ENCODE measurements around the gene SKI. TPM values are rescaled to one million over a fixed set of nuclear protein-coding genes. Genes with fewer than 3 reads are reported as not detected.

The SKI gene
- total RNA-seq, 1 donor from 2014 or later, result 55.7 TPM

DNA sequence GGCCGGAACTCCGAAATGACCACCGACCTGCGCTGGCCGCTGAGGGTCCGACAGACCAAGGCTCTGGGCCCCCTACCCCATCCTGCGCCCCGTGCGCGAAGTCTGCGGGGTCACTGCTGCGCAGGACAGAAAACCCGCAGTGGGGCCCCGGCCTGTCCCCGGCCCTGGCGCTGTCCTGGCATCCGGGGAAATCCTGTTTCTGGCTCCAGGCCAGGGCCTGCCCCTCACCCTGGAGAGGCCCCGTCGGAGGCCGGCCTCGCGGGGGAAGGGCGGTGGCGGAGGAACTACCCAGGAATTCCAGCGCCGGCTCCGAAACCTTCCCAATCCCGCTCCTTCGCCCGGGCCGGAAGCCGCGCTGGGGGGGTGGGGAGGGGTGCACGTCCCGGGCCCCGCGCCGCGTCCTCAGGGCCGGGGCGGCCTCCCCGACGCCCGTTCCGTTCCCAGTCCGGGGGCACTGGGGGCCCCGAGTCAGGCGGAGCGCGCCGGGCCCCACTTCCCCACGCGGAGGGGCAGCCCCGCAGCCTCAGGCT is 86.2 kb downstream of the SKI start:
- Mint-ChIP-seq H3K4me1 (ENCODE audit: unreplicated experiment) (no peaks in the 10 kb centered on the region), H3K27ac (no peak overlapping the region), H3K4me3 (no peak overlapping the region), H3K9me3 (no peaks in the 10 kb centered on the region), H3K36me3 (no peaks in the 10 kb centered on the region), H3K27me3 (no peaks in the 10 kb centered on the region)
- TF ChIP-seq, protein P1, sequence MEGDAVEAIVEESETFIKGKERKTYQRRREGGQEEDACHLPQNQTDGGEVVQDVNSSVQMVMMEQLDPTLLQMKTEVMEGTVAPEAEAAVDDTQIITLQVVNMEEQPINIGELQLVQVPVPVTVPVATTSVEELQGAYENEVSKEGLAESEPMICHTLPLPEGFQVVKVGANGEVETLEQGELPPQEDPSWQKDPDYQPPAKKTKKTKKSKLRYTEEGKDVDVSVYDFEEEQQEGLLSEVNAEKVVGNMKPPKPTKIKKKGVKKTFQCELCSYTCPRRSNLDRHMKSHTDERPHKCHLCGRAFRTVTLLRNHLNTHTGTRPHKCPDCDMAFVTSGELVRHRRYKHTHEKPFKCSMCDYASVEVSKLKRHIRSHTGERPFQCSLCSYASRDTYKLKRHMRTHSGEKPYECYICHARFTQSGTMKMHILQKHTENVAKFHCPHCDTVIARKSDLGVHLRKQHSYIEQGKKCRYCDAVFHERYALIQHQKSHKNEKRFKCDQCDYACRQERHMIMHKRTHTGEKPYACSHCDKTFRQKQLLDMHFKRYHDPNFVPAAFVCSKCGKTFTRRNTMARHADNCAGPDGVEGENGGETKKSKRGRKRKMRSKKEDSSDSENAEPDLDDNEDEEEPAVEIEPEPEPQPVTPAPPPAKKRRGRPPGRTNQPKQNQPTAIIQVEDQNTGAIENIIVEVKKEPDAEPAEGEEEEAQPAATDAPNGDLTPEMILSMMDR (conservative IDR thresholded peaks at IDR 0.05), result no peak
- peak; percentile 83 for DNase-seq (ENCODE audit: extremely low spot score, unreplicated experiment)

DNA sequence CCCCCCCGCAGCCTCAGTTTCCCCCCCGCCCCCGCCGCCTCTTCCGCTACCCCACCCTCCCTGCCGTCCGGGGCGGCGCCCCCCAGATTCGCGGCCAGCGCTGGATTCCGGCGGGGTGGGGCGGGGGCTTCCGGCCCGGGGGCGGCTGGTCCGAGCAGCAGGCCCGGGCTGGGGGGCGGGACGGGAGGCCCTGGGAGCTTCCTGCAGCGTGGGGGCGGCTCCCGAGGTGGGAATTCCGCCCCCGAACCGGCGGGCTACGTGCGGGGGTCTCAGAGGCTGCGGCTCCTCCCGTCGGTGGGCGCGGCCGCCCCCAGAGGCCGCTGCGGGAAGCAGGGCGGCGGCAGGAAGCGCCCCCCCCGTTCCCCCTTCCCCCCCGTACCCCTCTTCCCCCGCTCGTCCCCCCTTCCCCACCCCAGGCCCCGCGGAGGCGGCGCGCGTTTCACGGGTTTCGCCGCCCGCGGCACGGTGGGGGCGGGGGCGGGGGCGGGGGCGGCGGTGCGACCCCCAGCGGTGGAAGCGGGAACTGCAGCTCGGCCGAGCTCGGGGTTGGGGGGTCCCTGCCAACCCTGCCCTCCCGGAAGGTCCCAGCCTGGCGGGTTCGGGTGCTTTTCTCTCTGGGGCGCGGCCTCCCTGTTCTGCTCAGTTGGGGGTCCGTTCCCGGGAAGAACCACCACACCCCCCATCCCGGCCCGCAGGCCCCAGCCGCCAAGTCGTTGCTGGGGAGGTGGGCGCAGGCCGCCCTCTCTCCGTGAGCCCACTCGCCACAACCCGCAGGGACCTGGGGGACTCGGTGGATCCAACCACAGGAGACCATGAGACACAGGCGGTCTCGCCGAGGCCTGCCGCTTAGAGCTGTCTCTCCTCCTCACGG is 86.9 kb downstream of the SKI start:
- Mint-ChIP-seq H3K4me3 (peak overlapping the region; percentile 54), H3K27me3 (no peaks in the 10 kb centered on the region), H3K36me3 (no peaks in the 10 kb centered on the region), H3K4me1 (ENCODE audit: unreplicated experiment) (no peaks in the 10 kb centered on the region), H3K9me3 (no peaks in the 10 kb centered on the region), H3K27ac (no peak overlapping the region)
- TF ChIP-seq, protein P1 (conservative IDR thresholded peaks at IDR 0.05), result peak; percentile 99
- no peak for DNase-seq (ENCODE audit: extremely low spot score, unreplicated experiment)

DNA sequence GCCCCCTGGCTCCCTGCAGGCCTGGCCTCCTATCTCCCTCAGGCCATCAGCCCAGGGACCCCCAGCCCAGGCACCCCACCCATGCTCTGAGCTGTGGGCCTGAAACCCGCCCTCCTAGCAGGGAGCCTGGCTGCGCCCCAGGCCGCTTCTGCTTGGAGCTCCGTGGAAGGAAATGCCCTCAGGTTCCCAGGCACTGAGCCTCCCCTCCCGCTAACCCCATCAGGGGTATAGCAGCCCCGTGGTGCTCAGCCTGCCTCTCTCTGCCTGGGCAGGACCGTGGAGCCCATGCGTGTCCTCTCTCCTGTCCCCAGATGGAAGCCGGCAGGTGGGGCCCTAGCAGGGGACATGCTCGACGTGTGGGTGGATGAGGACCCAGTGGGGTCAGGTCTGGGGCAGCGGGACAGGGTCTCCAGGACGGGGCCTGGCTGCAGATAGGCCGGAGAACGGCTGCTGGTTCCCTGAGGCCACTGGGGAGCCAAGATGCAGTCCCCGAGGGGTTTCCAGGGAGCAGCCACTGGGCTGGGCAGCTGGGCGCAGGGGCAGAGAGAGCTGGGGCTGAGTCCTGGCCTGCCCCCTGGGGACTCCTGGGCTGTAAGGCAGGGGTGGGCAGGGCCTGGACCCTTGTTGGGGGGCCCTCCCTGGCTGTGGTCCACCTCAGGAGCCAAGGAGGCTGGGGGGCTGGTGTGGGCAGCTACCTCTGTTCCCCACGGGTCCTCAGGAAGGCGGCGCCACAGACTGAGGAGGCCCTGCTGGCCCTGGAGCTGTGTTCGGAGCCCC is 87.7 kb downstream of the SKI start:
- Mint-ChIP-seq H3K27ac (peak overlapping the region; percentile 31), H3K4me1 (ENCODE audit: unreplicated experiment) (no peaks in the 10 kb centered on the region), H3K36me3 (no peaks in the 10 kb centered on the region), H3K27me3 (no peaks in the 10 kb centered on the region), H3K4me3 (peak overlapping the region; percentile 54), H3K9me3 (no peaks in the 10 kb centered on the region)
- TF ChIP-seq, protein P1 (conservative IDR thresholded peaks at IDR 0.05), result no peak
- no peak for DNase-seq (ENCODE audit: extremely low spot score, unreplicated experiment)

DNA sequence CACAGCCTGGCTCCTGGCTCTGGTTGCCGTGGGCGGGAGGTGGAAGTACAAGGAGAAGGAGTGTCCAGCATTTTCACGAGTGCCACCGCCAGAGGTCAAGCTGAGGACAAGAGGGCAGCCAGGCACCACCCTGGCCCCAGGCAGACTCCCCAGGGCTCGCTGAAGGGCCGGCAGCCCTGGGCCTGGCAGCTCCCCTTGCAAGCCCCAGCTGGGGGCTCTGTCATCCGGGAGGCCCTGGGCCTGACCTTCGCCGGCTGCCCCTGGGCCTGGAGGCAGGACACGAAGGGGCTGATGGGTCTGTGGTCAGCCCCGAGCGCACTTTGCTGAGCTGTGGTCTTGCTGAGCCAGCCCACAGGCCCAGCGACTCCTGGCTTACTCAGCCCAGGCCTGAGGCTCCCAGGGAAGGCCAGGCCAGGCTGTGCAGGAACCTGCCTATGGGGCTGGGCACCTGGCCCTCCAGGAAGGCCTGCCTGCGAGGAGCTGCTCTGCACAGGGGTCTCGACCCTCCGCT is 88.4 kb downstream of the SKI start:
- TF ChIP-seq, protein P1 (conservative IDR thresholded peaks at IDR 0.05), result no peak
- H3K27me3 Mint-ChIP-seq, result no peaks in the 10 kb centered on the region
- no peaks in the 10 kb centered on the region for H3K36me3 Mint-ChIP-seq
- H3K9me3 Mint-ChIP-seq, result no peaks in the 10 kb centered on the region
- no peaks in the 10 kb centered on the region for H3K4me1 Mint-ChIP-seq (ENCODE audit: unreplicated experiment)
- no peak for DNase-seq (ENCODE audit: extremely low spot score, unreplicated experiment)
- H3K4me3 Mint-ChIP-seq, result no peak overlapping the region
- no peak overlapping the region for H3K27ac Mint-ChIP-seq

DNA sequence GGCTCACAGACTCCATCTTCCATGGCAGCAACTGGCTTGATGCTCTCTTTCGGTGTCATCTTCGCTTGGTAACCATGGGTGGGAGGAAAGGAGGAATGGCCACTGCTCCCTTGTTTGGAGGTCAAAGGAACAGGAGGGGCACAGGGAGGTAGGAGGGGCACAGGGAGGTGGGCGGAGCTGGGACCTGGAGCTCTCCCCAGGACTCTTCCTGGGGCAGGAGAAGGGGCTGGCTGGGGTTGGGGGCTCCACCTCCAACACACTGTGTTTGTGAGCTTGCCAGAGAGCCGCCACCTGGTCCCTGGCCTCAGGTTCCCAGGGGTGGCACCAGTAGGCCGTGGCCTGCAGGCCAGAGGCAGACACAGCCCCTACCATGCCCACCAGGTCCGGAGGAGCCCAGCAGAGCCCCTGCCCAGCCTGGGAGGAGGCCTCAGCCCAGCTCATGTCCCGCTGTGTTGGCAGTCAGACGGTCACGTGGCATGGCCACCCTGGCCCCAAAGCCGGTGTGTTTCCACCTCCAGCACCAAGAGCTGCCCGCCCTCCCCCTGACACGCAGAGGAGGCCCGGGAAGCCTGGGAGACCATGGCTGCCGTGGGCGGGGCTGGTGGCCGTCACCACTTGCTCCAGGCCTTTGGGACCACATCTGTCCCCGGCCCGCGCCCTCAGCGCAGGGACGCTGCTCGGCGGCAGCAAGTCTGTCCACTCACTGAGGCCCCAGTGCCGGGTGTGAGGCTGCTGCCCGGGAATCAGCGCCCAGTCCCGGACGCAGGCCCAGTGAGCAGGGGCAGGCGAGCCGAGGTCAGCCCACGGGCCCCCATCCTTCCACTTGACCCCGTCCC is 89.3 kb downstream of the SKI start:
- Mint-ChIP-seq H3K27me3 (no peaks in the 10 kb centered on the region), H3K4me3 (peak overlapping the region; percentile 76), H3K27ac (peak overlapping the region; percentile 62), H3K4me1 (ENCODE audit: unreplicated experiment) (no peaks in the 10 kb centered on the region), H3K9me3 (no peaks in the 10 kb centered on the region), H3K36me3 (no peaks in the 10 kb centered on the region)
- TF ChIP-seq, protein P1 (conservative IDR thresholded peaks at IDR 0.05), result no peak
- no peak for DNase-seq (ENCODE audit: extremely low spot score, unreplicated experiment)
